NCI-H2227 (cell line): ENCODE data around the gene RAB9B.
"Not testable (repeated sequence)": the region's sequence is repeated elsewhere in the genome, so short reads cannot be mapped to it uniquely, and the experiment has no call there.

Source experiments
- DNase-seq: peaks from one replicate; lab custom pipeline; 2025; ENCODE audit not compliant: unreplicated experiment; lab: John Stamatoyannopoulos, UW

RAB9B gene, protein sequence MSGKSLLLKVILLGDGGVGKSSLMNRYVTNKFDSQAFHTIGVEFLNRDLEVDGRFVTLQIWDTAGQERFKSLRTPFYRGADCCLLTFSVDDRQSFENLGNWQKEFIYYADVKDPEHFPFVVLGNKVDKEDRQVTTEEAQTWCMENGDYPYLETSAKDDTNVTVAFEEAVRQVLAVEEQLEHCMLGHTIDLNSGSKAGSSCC

DNA sequence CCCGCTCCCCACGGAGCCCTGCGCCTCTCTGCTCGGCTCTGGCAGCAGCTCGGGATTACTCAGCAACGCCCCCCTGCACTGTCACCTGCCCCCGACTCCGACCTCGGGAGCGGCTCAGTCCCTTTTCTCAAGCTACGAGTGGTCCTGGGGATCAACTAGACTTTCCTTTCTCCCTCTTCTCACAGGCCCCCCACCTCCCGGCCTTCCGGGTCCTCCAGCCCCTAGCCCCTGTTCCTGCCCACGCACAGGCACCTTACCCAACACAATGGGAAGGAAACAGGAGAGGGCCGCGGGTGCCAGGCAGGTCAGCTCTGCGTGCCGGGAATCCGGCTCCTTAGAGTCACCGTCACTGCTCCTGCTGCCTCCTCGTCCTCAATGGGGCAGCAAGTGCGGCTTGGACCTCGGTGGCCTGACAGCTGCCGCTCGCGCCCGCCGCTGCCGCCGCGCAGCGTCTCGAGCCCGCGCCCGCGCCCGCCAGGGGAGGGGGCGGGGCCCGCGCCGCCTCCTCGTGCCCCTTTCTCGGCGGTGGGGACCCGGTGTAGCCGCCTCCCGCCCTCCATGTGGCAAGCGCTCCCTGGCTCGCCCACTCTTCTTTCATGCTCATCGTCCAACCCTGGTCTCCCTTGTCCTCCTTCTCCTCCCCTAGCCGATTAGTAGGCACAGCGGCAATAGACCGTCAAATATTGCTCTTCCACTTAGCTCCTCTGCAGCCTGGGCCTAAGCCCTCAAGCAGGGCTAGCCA lies at the start of gene RAB9B:
Gene RAB9B, minus strand, starts transcription at position 455 of the 742 bp plus-strand sequence. CDS start 6,473 bp downstream, outside the sequence.
- peak; percentile 90 for DNase-seq

DNA sequence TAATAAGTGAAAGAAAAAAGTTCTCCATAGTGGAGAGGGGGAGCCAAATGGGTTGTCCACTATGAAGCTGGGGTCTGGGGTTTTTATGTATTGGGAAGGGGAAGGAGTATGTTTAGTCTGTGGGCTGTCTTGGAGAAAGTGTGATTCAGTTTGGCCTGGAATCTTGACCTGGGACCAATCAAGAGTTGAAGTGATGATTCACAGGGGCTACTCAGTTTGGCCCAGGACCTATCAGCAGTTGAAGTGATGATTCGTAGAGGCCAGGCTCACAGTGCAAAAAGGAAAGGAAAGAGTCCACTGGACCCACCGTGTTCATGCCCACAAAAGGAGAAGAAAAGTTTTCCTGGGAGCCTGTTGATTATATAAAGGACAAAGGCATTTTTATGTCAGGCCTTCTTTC lies 47.3 kb upstream of the RAB9B start:
- DNase-seq: no peak

DNA sequence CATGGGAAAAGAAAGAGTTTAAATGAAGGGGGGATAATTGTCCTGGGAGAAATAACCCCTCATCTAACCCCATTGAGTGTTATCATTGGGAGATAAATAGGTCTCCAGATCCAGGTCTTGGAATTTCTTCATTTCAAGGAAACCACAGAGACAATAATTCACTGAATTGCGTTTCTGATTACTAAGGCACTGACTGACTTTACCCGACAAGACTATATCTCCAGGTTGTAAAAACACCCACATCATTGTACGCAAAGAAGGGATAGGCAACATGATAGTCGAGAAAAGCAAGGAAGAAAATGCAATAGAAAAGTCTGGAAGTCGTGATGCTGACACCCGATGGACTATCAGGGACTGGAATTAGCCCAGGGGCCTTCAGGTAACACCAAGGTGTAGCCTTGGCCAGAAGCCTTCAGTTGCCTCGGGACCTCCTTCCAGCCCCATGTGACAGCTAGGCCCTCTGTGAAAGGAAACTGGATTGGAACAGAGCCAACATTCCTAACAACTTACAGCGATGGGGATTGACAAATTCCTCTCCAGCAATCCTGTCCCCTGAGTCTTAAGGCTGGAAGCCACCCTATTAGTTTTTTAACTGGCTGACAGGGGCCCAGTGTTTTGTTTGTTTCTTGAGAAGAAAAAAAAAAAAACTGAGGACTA lies 46.5 kb upstream of the RAB9B start:
- DNase-seq: no peak

DNA sequence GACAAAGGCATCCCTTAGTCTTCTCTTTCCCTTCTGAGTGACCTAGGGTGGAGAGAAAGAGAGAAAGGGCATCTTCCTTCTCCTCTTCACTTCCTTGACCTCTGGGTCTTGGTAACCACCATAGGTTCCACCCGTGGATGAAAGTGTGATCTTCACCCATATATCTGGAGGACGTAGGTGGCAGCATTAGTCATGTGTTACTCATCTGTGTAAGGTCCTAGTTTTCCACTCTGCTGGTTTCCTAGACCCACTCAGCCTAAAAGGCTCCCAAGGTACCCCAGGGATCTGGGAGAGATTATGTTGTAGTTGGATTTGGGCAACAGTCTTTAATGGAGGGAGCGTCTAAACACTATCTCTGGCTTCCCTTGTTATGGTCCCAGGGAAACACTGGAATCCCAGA lies 45.5 kb upstream of the RAB9B start:
- no peak for DNase-seq

DNA sequence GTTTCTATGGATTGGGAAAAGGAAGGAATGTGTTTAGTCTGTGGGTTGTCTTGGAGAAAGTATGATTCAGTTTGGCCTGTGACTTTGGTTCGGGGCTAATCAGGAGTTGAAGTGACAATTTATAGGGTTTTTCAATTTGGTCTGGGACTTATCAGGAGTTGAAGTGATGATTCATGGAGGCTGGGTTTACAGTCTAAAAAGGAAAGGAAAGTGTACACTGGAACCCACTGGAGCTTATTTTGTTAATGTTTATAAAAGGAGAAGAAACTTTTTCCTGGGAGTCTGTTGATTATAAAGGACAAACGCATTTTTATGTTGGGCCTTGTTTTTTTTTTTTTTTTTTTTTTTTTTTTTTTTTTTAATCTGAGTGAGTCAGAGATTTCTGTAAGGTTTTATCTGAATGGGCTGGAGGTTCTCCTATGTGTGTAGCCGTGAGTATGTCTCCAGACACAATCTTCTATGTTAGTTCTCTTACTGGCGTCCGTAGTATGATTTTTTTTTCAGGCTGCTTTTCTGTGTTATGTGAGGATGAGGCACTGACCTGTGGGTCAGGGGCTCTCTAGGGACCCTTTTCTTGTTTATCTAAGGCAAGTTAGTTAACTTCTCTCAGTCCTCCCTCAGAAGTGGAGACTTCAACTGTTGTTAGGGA lies 33.0 kb upstream of the RAB9B start:
- DNase-seq: no peak

DNA sequence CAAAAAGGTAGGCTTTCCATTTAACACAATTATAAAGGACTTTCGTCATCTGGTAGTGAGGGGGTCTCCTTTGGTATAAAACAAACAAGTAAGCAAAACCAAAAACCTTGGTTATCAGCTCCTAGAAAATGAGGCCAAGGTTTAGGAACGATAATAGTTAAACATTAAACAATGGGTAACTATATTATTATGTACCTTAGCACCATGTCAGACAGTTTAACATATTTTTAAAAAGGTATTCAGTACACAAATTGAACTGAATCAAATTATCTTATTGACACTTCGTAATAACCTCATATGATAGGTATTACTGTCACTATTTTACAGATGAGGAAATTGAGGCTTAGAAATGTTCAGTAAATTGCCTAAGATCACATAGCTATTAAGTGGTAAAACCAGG lies 32.1 kb upstream of the RAB9B start:
- DNase-seq: no peak

DNA sequence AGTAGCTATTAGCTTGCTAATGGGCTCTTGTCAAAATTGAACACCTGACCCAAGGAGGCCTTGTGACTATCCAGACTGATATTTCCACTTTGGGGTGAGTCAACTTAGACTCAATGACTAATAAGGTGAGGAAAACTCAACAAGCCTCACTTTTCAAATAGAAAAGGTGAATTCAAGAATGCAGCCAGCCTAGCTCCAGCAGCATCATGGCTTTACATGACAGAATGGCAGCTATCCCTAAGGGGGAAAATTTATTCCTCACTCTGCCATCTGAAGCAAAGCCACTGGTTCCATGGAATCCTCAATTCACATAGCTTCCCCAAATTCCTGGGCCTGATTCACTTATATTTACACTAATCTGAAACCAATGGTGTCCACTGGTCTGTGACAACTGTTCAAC lies 29.1 kb upstream of the RAB9B start:
- no peak for DNase-seq

DNA sequence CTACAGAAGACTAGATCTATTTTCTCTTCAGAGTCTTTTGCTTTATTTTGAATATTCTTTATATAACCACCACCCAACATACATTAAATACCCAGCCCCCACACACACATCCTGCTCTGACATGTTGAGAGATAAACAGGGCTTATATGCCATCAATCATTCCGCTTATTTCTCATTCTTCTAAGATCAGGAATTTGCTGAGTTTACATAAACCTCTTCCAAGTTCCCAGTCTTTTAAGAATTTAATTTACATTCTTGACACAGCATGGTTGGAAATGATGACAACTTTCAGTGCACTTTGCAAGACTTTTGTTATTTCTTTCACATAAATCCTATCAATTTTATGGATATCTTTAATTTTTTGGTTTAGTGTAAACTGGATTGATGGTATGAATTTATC lies 17.5 kb upstream of the RAB9B start:
- DNase-seq: no peak

DNA sequence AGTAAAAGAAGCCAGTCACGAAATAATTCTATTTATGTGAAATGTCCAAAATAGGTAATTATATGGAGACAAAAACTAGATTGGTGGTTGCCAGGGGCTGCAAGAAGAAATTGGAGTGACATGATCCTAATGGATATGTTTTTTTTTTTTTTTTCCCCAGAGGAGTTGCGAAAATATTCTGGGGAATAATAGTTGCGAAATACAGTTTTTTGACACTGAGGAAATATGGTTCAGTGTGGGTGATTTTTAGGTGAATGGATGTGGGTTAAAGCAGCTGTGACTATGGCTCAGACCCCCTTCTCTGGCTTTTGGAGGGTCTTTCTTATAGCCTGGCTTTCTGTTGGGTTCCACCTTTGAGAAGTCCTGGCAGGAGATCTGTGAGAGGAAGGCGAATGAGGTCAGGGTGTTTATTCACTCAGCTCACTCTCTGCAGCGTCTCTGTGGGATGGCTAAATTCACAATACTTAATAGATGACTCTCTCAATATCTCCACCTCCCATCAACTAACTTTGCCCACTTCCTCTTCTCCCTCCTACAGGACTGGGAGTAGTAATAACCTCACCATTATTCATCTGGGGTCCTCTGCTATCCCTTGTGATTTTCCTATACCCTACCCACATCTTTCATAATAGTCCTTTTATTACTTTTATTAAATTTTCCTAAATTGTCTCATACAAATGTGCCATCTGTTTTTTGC lies 15.3 kb upstream of the RAB9B start:
- no peak for DNase-seq

DNA sequence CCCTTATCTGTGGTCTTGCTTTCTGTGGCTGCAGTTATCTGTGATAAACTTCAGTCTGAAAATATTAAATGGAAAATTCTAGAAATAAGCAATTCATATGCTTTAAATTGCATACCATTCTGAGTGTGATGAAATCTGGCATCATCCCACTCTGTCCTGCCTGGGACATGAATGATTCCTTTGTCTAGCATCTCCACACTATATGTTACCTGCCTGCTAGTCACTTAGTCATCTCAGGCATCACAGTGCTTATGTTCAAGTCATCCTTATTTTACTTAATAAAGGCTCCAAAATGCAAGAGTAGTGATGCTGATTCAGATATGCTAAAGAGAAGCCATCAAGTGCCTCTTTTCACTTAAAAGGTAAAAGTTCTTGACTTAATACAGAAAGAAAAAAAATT lies 14.3 kb upstream of the RAB9B start:
- DNase-seq: no peak

DNA sequence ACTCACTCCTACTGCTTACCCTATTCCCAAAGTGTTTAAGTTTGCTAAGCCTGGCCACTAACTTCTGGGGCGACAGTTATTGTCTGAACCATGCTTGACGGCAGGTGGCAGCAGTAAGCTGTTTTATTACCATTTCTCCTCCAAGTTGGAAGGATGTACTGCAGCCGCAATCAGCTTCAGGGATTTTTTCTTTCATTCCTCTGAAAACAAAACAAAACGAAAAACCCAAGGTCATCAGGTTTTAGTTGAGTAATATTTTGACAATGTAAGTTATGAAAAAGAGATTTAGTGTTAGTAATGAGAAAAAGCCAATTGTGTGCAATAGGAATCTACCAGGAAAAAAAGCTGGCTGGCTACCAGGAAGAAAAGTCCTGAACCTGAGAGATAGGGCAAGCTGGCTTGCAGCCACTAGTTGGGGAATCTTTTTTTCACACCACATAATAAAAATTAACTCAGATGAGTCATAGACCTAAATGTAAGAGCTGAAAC lies 13.2 kb upstream of the RAB9B start:
- DNase-seq: peak; percentile 68

DNA sequence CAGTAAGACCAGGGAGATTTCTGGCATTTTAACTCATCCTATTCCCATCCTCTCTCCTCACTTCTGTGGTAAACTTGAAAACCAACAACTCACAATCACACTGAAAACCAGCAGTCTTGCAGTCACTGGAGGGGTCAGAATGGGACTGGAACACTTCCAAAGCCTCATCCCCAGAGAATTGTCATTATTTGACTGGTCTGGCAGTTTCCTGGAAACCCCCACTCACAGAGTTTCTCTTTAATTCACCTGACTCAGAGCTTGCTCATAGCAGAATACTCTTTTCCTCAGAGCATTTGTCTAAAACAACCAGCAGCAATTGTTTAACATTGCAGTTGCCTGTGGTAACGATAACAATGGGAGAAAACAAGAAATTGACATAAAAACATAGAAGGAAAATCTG lies 7.3 kb upstream of the RAB9B start:
- no peak for DNase-seq

DNA sequence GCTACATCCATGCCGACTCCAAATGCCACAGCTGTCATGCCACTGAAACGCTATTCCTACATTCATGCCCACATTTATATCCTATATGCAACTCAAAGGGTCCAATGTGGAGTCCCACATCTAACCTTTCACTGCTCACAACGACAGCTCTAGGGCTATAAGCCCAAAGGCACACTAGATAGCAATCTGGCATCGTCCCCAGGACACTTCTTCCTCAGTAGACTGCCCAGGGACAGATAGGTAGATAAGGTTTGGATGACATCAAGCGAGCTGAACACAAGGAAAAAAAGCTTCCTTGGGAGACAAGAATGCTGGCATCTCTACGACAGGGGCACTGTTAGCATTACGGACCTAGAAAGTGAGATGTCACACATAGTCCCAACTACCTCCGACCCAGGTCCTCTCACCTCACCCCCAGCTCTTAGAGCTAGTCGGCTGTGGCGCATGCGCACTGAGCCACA lies 685 bp downstream of the RAB9B start:
- DNase-seq: no peak

DNA sequence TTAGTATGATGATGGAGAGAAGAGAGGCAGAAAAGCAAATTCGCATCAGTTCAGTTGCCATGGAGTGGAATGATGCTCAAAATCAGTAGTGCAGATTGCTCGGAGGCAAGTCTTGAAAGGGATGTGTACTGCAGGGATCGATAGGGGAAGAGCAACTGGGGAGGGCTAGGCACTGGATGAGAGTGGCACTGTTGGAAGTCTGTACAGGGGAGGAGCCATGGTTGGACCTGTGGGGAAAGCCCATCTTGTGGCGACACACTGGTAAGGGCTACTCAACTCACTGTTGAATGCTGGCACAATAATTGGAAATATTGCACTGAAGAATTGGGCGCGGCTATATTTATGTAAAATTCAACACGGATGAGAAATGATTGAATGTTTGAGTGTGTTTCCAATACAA lies 1.2 kb downstream of the RAB9B start:
- peak; percentile 38 for DNase-seq

DNA sequence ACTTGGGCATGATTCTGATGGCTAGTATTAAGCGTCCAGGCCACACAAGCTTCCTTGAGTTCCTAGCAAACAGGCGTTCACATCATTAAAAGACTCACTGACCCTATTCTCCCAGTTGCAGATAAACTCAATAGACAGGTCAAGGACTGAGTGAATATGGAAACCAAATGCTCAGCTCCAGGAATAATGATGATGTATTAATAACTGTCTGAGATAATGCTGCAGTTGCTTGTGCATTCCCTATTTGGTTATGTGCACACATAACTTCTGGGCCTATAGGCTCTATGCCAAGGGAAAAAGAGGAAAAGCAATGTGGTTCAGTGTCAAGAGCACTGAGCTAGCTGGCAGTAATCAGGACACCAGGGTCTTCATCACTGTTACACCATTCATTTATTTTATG lies 3.5 kb downstream of the RAB9B start:
- DNase-seq: no peak

DNA sequence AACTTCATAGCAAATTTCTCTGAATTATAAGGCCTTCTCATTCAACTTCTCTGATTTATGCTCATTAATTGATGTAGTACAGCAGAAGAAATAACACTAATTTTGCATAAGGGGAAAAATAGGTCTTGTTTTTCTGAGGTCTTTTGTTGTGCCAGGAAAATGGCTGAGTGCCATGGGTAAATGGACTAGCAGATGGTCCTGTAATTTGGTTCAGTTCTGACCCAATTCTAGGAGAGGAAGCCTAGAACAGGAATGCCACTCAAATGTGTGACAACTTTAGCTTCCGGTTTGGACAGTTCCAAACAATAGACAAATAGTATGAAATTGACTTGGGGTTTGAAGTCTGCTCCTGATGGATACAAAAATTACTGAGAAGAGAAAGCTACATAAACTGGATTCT lies 6.2 kb downstream of the RAB9B start:
- DNase-seq: no peak

DNA sequence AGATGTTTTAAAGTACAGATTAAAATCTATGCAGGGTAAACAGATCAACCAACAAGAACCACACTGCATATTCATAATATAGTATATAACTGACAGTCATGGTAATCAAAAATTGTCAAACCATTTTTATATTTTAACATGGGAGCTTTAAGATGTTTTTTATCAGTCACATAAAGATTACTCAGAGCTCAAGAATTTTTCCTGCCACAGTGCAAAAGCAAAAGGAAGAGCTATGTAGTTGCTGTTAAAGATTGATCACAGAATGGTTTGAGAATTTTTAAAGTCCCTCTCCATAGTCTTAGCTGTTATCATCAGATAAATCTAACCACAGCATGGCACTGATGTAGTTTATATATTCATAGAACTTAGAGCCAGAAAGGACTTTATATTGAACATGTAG lies 8.5 kb downstream of the RAB9B start:
- DNase-seq: no peak

DNA sequence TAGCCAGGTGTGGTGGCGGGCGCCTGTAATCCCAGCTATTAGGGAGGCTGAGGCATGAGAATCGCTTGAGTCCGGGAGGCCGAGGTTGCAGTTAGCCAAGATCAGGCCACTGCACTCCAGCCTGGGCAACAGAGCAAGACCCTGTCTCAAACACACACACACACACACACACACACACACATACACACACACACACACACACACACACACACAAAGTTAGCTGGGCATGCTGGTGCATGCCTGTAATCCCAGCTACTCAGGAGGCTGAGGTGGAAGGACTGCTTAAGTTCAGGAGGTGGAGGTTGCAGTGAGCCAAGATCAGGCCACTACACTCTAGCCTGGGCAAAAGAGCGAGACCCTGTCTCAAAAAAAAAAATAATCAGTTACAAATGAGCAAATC lies 11.3 kb downstream of the RAB9B start:
- not testable (repeated sequence) for DNase-seq

DNA sequence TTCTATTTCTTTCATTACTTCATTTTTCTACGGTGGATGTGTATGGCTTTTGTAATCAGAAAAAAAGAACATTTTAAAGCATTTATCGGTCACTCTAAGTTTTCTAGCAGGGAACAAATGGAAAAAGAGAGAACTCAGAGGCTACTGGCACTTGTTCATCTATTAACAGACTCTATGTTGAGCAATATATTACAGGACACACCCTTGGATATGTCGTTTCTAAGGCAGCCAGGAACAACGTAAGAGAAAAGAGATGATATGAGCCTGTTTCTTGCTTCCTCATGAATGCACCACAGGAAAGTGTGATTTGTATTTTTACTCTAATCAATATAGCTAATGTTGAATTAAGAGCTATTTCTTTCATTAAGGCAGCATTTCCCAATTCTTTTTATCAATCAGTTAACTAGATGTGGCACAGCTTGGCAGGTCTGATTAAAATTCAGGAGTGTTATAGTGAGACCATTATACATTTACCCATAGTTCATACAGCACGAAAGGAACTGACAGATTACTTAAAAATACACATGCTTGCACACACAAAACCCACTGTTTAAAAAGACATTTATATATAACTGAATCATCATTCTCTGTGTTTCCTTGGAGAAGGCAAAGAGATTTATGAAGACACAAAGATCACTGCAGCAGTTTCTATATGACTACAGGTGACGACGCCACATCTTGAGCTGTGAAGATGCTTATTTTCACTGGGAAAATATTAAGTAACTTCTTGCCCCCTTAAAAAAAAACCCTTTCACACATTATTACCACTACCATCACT lies 13.0 kb downstream of the RAB9B start:
- no peak for DNase-seq

DNA sequence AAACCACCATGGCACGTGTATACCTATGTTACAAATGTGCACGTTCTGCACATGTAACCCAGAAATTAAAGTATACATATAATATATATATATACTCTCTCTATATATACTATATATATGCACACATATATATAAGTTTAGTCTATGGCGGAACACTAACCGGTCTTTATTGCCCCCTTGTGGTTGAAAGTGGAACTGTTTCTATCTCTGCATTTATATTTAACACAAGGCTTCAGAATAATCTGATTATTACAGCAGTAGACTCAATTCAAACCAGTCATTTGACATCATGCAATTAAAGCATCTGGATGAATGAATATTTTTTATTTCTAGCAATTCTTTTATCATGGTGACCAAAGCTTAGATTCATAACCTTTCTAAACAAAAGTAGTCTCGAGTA lies 14.6 kb downstream of the RAB9B start:
- DNase-seq: peak; percentile 84
